Activated gamma-delta T cell treated with Interleukin-2 at 50 U/mL for 16 hours (primary cell): ENCODE data around the gene STX10.

Source experiments
- DNase-seq: peaks from one replicate; pipeline ENCODE4 v3.0.0-alpha.2; 2020

Gene STX10

GRCh38 chr19:13117772-13118423, 32.3 kb downstream of the STX10 start, which contains the start of gene NACC1:
NACC1 (plus strand) TSS chr19:13118264; CDS start chr19:13135208, 16,944 bp downstream.
- DNase-seq, result peak; percentile 86

DNA sequence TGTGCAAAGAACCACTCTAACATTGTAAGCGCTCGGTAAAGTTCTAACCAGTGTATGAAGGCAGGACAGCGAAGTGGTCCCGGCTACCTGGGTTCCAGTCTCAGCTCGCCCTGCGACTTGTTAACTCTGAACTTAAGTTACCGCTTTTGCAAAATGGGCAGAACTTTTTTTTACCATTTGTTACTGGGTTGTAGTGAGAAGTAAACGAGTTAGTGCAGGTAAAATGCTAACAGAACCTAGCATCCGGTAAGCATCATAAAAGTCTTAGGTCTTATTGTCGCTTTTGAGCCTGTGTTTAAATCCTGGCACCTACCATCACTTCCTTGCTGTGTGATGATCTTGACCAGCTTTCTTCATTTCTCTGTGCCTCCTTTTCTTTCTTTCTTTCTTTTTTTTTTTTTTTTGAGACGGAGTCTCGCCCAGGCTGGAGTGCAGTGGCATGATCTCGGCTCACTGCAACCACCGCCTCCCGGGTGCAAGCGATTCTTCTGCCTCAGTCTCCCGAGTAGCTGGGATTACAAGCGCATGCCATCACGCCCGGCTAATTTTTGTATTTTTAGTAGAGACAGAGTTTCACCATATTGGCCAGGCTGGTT, 32.9 kb downstream of the STX10 start:
- DNase-seq, result no peak

- DNase-seq, result peak; percentile 85
Observed at GRCh38 chr19:13116282-13117175, 33.6 kb downstream of the STX10 start, which contains the start of gene TRMT1. TRMT1 (minus strand) TSS chr19:13116740; CDS start chr19:13116399, 341 bp downstream.

GRCh38 chr19:13115936-13116281, 34.3 kb downstream of the STX10 start:
- no peak for DNase-seq

DNA sequence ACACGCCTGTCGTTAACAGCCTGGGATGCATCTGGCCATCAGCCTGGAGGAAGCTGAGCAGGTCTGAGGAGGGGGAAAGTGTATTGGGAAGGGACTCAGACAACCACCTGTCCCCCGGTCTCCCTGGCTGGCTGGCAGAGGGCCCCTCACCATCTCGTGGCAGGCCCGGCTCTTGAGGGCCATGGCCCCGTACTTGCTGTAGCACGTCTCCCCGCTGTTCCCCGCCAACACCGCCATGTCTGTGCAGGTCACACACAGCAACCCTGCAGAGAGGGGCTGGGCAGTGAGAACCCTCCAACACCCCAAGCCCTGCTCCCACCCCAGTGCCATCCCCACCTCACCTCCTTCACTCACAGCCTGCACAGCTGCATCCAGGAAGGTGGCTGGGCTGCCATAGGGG, 37.6 kb downstream of the STX10 start:
- no peak for DNase-seq

- no peak for DNase-seq
Observed at GRCh38 chr19:13110099-13110610, 40.0 kb downstream of the STX10 start.

DNA sequence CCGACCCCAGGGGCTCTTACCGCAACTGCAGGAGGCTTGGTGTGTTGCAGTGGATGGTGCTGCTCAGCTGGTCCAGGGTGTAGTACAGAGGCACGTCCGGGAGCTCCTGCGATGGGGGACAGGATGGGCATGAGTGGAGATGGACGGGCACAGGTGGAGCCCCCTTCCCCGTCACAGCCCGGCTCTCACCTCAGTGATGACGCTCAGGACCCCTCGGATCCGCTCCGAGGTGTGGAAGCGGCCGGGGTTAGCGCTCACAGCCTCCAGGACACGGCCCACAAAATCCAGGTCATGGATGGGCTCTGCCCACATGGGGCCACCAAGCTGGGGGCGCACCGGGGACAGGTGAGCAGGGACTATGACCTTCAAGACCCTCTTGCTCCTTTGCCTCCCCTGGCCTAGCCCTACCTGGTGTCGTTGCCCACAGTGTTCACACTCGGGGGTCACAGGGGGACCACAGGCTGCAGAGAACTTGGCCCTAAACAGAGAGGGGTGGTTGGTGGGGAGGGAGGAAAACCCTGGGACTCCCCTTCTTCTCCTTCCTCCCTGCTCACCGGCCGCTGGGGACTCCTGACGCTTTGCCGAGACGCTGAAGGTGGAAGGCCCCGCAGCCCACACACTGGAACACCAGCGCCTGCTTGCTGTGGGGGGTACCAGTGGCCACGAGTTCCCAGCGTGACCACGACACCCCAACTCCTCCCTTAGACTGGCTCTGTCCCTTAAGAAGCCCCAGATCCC, 40.6 kb downstream of the STX10 start:
- no peak for DNase-seq

DNA sequence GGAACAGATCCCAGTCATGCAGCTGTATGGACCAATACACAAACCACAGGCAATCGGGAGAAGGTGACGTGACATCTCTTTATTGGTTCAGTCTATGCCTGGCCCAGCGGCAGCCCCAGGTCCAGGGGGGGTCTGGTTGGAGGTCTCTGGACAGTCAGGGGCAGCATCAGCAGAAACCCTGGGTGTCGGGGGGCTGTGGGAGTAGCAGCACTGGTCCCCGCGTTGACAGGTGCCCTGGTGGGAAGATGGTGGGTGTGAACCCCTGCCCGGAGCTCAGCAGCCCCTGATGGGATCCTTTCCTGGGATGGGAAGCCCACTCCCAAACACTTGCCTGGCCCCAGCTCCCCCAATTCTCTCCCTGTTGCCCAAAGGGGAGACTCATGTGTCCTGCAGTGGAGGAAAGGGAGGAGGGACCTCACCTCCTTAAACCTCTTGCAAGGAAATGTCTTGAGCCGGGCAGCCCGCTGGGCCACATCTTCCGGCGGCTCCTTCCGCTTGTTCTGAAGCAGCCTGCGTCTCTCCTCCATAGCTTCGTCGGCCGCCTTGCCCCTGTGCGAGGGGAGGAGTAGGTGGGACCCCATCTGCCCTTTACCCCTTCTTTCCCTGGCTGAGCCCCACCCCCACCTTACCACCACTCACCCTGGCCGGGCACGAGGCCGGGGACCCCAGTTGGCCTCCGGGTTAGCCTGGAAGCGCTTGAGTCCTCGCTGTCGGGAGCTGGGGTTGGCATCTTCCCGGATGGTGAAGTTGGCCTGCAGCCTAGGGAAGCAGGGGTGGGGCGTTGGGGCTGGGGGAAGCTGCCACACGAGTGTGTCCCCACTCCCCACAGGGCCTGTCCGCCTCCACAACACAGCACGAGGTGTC, 45.1 kb downstream of the STX10 start:
- DNase-seq, result peak; percentile 38

GRCh38 chr19:13104360-13104847, 45.8 kb downstream of the STX10 start:
- peak; percentile 65 for DNase-seq

- no peak for DNase-seq
Observed at GRCh38 chr19:13103581-13104359, 46.4 kb downstream of the STX10 start.

- no peak for DNase-seq
Observed at GRCh38 chr19:13102666-13103580, 47.3 kb downstream of the STX10 start, which contains the start of gene LYL1. LYL1 (minus strand) TSS chr19:13102858; CDS start chr19:13101171, 1,687 bp downstream.

DNA sequence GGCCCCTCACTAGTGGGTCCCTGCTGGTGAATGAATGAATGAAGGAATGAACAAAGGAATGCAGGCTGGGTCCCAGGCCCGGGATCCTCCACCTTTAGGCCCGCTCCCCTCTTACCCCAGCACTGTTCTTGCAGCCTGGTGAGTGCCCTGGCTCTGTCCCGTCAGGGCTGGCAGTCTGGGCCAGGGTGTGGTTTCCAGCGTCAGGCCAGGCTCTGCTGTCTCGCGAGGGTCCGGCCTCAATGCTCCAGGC, 47.8 kb downstream of the STX10 start:
- no peak for DNase-seq

DNA sequence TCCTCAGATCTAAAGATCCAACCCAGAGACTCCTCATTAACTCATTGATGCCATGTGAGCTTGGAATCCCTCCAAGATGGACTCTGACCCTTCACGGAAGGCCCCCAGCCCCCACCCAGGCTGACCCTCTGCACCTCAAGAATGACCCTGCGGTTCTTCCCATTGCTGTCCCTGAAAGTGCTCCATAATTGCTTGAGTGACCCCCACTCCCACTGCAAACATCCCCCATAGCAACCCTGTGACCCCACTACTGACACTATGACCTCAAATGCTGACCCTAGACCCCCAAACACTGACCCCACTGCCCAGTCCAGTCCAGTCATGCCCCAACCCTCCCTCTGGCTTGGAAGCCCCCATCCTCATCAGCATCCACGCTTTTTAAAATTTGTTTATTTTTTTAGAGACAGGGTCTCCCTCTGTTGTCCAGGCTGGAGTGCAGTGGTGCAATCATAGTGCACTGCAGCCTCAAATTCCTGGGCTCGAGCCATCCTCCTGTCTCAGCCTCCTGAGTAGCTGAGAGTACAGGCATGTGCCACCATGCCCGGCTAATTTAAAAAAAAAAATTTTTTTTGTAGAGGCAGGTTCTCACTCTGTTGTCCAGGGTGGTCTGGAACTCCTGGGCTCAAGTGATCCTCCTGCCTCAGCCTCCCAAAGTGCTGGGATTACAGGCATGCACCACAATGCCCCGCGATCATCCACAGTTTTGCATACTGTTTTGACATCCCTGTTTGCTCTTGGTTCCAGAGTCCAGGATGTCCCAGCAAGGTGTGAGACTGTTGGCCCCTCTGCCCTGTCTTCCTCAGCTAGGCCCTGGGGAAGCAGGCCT, 48.4 kb downstream of the STX10 start:
- no peak for DNase-seq

DNA sequence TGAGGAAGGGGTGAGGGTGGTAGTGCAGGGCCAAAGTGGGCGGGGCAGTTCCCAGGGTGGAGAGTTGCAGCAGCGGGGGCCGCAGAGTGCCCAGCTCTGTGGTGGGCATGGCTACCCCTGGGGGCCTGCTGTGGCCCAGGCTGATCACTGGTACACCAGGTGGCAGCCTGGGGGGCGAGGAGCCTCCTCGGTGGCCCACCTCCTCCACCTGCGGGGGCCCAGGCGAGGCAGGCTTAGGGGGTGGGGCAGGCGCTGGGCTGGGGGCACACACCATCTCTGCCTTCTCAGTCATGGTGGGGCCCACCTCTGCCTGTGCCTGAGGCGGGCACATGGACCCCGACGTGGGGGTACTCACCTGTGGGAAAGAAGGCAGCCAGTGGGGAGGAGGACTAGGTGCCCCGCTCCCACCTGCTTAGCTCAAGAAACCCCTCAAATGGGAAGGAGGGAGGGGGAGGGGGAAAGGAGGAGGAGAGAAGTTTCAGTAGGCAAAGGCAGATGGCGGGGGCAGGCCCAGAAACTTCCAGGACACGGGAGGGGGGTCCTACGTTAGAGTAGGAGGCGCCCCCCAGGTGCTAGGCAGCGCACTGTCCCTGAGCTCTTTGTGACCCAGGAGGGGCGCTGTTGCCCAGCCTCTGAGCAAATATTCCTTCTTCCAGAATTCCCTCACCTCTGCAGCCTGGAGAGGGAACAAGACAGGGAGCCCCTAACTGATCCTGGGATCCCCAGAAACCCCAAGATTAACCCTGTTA, 49.2 kb downstream of the STX10 start:
- no peak for DNase-seq

GRCh38 chr19:13100031-13100588, 50.1 kb downstream of the STX10 start:
- DNase-seq, result peak; percentile 67

DNA sequence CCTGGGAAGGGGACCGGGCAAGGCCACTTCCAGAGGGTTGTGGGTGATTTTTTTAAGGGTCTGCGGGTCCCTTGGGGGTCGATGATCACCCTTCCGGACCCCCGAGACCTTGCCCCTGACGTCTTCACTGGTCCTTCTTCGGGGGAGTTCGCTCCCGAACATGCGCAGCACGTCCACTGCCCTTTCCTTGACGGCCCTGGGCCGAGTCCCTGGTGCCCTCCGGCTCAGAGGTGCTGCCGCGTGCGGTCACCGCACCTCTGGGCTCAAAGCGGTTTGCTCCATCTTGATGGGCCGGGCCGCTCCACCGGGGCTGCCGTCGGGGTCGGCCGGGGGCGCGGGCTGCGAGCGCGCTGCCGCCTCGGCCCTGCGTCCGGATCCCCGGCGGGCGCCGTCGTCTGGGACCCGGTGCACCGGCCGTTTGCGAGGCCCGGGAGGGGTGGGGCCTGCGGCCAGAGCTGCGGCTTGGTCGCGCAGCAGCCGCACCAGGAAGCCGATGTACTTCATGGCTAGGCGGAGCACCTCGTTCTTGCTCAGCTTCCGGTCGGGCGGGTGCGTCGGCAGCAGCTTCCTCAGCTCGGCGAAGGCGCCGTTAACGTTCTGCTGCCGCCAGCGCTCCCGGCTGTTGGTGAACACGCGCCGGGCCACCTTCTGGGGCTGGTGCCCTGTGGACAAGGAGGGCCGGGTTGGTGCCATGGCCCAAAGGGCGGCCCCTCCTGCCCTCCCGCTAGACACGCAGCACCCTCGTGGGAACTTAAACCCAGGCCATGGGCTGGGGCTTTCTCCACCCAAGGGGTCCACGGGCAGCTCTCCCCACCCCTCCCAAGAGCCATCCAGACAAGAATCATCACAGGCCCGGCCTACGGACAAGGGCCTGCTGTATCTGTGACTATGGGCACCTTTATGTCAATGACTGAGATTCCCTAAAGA, 50.8 kb downstream of the STX10 start:
- DNase-seq, result peak; percentile 78
